ENCODE measurements around the gene KCNC3. TPM values are rescaled to one million over a fixed set of nuclear protein-coding genes. Genes with fewer than 3 reads are reported as not detected.

KCNC3 gene
- total and polyA plus RNA-seq, 2 experiments from 2014 or later = 1.3 to 3.4 TPM

GRCh38 chr19:50300814-50301606 lies 28.2 kb downstream of the KCNC3 start:
- H3K27ac ChIP-seq (ENCODE audit: low read depth) = no peak overlapping the region
- H3K4me3 ChIP-seq = no peak overlapping the region
- H3K36me3 ChIP-seq (ENCODE audit: insufficient read depth) = no peaks in the 10 kb centered on the region; the same call in 1 of the 2 replicates
- H3K36me3 Mint-ChIP-seq (ENCODE audit: low read depth) = peaks cover 32% of the 10 kb centered on the region
- no peaks in the 10 kb centered on the region; the same call in 1 of the 2 replicates for H4K20me1 ChIP-seq (replicated peaks; ENCODE audit: insufficient read depth)
- H3K27ac Mint-ChIP-seq = no peak overlapping the region
- H3K4me1 ChIP-seq (ENCODE audit: insufficient read depth) = no peaks in the 10 kb centered on the region; the same call in 1 of the 2 replicates
- H3K4me3 Mint-ChIP-seq = no peak overlapping the region
- 0 out of 2 replicates have a peak, but pooled peaks cover 3% of the 10 kb centered on the region for H3F3A ChIP-seq (replicated peaks; ENCODE audit: low read depth)
- H2AFZ ChIP-seq = no peak overlapping the region
- H3K4me2 ChIP-seq = no peak overlapping the region
- no peaks in the 10 kb centered on the region for H3K4me1 Mint-ChIP-seq
- H3K27me3 ChIP-seq (ENCODE audit: insufficient read depth) = no peaks in the 10 kb centered on the region
- H3K9me3 Mint-ChIP-seq = peaks cover 99% of the 10 kb centered on the region
- no peaks in the 10 kb centered on the region for H3K79me2 ChIP-seq (replicated peaks; ENCODE audit: insufficient read depth)
- DNase-seq (ENCODE audit: low spot score) = no peak
- TF ChIP-seq ZNF114 (CRISPR knock-in tag; IDR thresholded peaks at IDR 0.05) (no peak), ZNF331 (CRISPR knock-in tag; IDR thresholded peaks at IDR 0.05; ENCODE audit: low read depth) (no peak), ETS1 (IDR thresholded peaks at IDR 0.05) (no peak), EZH2 (IDR thresholded peaks at IDR 0.05; ENCODE audit: low read depth, unreplicated experiment) (no peak)
- no peak for ATAC-seq
- H3K27me3 Mint-ChIP-seq (ENCODE audit: insufficient read depth, low read depth, poor library complexity) = peaks cover 7% of the 10 kb centered on the region
- H3K9me2 ChIP-seq (ENCODE audit: insufficient read depth) = no peaks in the 10 kb centered on the region

- H3K4me1 Mint-ChIP-seq = no peaks in the 10 kb centered on the region
- H3K4me2 ChIP-seq = no peak overlapping the region
- no peaks in the 10 kb centered on the region for H3K9me2 ChIP-seq (ENCODE audit: insufficient read depth)
- H2AFZ ChIP-seq = no peak overlapping the region
- no peak overlapping the region for H3K4me3 ChIP-seq
- ATAC-seq (no peak), DNase-seq (ENCODE audit: low spot score) (no peak)
- H3K27me3 ChIP-seq (ENCODE audit: insufficient read depth) = no peaks in the 10 kb centered on the region
- H3K27me3 Mint-ChIP-seq (ENCODE audit: insufficient read depth, low read depth, poor library complexity) = peaks cover 7% of the 10 kb centered on the region
- no peak overlapping the region for H3K27ac Mint-ChIP-seq
- peaks cover 99% of the 10 kb centered on the region for H3K9me3 Mint-ChIP-seq
- H4K20me1 ChIP-seq (replicated peaks; ENCODE audit: insufficient read depth) = no peaks in the 10 kb centered on the region; the same call in 1 of the 2 replicates
- 0 out of 2 replicates have a peak, but pooled peaks cover 3% of the 10 kb centered on the region for H3F3A ChIP-seq (replicated peaks; ENCODE audit: low read depth)
- no peak overlapping the region for H3K27ac ChIP-seq (ENCODE audit: low read depth)
- H3K4me1 ChIP-seq (ENCODE audit: insufficient read depth) = no peaks in the 10 kb centered on the region; the same call in 1 of the 2 replicates
- no peak overlapping the region for H3K4me3 Mint-ChIP-seq
- peaks cover 32% of the 10 kb centered on the region for H3K36me3 Mint-ChIP-seq (ENCODE audit: low read depth)
- no peaks in the 10 kb centered on the region; the same call in 1 of the 2 replicates for H3K36me3 ChIP-seq (ENCODE audit: insufficient read depth)
- no peaks in the 10 kb centered on the region for H3K79me2 ChIP-seq (replicated peaks; ENCODE audit: insufficient read depth)
- TF ChIP-seq POLR2AphosphoS5 (IDR thresholded peaks at IDR 0.05; ENCODE audit: low read depth) (no peak), EZH2phosphoT487 (IDR thresholded peaks at IDR 0.05; ENCODE audit: unreplicated experiment) (no peak), JUNB (IDR thresholded peaks at IDR 0.05; ENCODE audit: unreplicated experiment) (no peak), EZH2 (IDR thresholded peaks at IDR 0.05; ENCODE audit: low read depth, unreplicated experiment) (no peak), CTCF (conservative IDR thresholded peaks at IDR 0.05; ENCODE audit: low read depth in 2 of 2) (no peak), STAT1 (IDR thresholded peaks at IDR 0.05; ENCODE audit: unreplicated experiment) (no peak), ZNF331 (CRISPR knock-in tag; IDR thresholded peaks at IDR 0.05; ENCODE audit: low read depth) (no peak), CREB1 (CRISPR knock-in tag; IDR thresholded peaks at IDR 0.05; ENCODE audit: low read depth) (no peak), ZNF462 (CRISPR knock-in tag; IDR thresholded peaks at IDR 0.05) (no peak), NANOG (IDR thresholded peaks at IDR 0.05; ENCODE audit: borderline replicate concordance) (no peak)
Measured at GRCh38 chr19:50300051-50300450, 29.1 kb downstream of the KCNC3 start.
